Heart left ventricle (tissue), 16 donors: ENCODE data around the gene CACNA2D3. TPM values are rescaled to one million over a fixed set of nuclear protein-coding genes. Genes with fewer than 3 reads are reported as not detected.
A peak's percentile ranks its signal among the peaks of the same experiment; 100 is the strongest.

Source experiments
- ATAC-seq, 4 donors: fragments of 200-7000 bp; cut with Tn5 transposase; one replicate each; pipeline ENCODE4 v1.9.1; 2020 to 2022; ENCODE audit warnings: moderate library complexity in 4 of 4, mild to moderate bottlenecking in 3 of 4, moderate number of reproducible peaks in 1 of 4
- DNase-seq, 5 donors: peaks; one replicate each; pipeline ENCODE4 v3.0.0-alpha.2; 2020
- H3K27ac ChIP-seq, 12 donors: fragments of 200-600 bp; sonication (generic) in 4 of 12; one replicate each; pipeline versions ENCODE4 v1.5.0 to v1.8.0; 2016 to 2022; ENCODE audit warnings: mild to moderate bottlenecking in 2 of 12
- H3K27me3 ChIP-seq, 9 donors: fragments of 200-600 bp; sonication (generic) in 2 of 9; one replicate each; pipeline versions ENCODE4 v1.5.1 to v1.8.0; 2016 to 2022; ENCODE audit warnings: mild to moderate bottlenecking in 3 of 9
- H3K36me3 ChIP-seq, 9 donors: fragments of 200-600 bp; sonication (generic) in 2 of 9; one replicate each; pipeline versions ENCODE4 v1.5.0 to v1.8.0; 2018 to 2022; ENCODE audit warnings: mild to moderate bottlenecking in 2 of 9
- H3K4me1 ChIP-seq, 12 donors: fragments of 200-600 bp; sonication (generic) in 4 of 12; one replicate each; pipeline versions ENCODE4 v1.5.0 to v1.8.0; 2016 to 2022; ENCODE audit warnings: mild to moderate bottlenecking in 3 of 12
- H3K4me3 ChIP-seq, 12 donors: fragments of 200-600 bp; sonication (generic) in 4 of 12; one replicate each; pipeline versions ENCODE4 v1.5.0 to v1.8.0; 2017 to 2022; ENCODE audit warnings: mild to moderate bottlenecking in 9 of 12, moderate library complexity in 4 of 12
- H3K9me3 ChIP-seq, 12 donors: fragments of 200-600 bp; sonication (generic) in 4 of 12; one replicate each; pipeline versions ENCODE4 v1.5.0 to v1.8.0; 2016 to 2022; ENCODE audit warnings: mild to moderate bottlenecking in 1 of 12
- CTCF ChIP-seq, 12 donors: fragments of 200-600 bp; sonication (generic) in 4 of 12; IDR thresholded peaks; one replicate each; pipeline versions ENCODE4 v1.5.0 to v1.8.0; 2018 to 2022; ENCODE audit warnings: antibody characterized with exemption in 12 of 12, mild to moderate bottlenecking in 5 of 12
- POLR2A ChIP-seq, 2 donors: fragments of 450-650 bp; IDR thresholded peaks; one replicate each; pipeline ENCODE4 v1.6.1; 2017; ENCODE audit warnings: antibody characterized with exemption in 2 of 2, mild to moderate bottlenecking in 2 of 2, moderate library complexity in 2 of 2
- WGBS, 4 donors: extraction: QIAGEN DNeasy Blood & Tissue Kit in 2 of 4; methylation state at CpG; one replicate each; pipeline versions ENCODE4 v1.1.5 to v1.1.7; 2013 to 2018; 5-methylcytosine and 5-hydroxymethylcytosine counted together
- intact Hi-C, 10 donors: fragments of 100-400 bp; cut with DNase I; formaldehyde crosslinking; loops; one replicate each; pipeline versions ENCODE4 v1.11.1 to v1.14.2; 2022
- polyA plus RNA-seq, 2 donors: library from polyadenylated mRNA; stranded (reverse); fragments of 200-250 nt; gene quantifications; one replicate each; pipeline ENCODE4 v1.2.3, GENCODE V29; 2013
- total RNA-seq, 9 donors: library from RNA; depleted of rRNA in 2 of 9; stranded (reverse); fragments of >200 nt in 2 of 9; fragmentation: NEBNext Ultra II Directional in 3 of 9; extraction: Animal tissue kit (Norgen Biotek cat#: 25700) in 3 of 9; gene quantifications; one replicate each; pipeline versions ENCODE4 v1.1.0 to v1.2.4, GENCODE V29; 2016 to 2023
- donor health status: ischemic (EF 13 %, LVEDD 7.1; RV severe dilation, severe dysfunction).
- donor health status: healthy with polysubstance abuse.
- donor health status: DM: no; HTN: yes; CAD: no.
- donor health status: DM: no; HTN: no; CAD: no.
- donor health status: ischemic (EF 25% LVEDD 6.9; RV normal size, moderate dysfunction).
- donor health status: ischemic (EF 25% LVEDD 5.7; RV mildly dilated, moderate dysfunction).
- donor health status: healthy.
- donor health status: DM: yes; HTN: yes; CAD: no.
- donor health status: ischemic (EF 35%, LVEDD 5.7; RV mildly dilated, moderate dysfunction).
- donor health status: nonischemic (EF 11% LVEDD 7.7; RV severe dilation, severe dysfunction).
- donor health status: DM: yes; HTN: yes; CAD: no.
- donor health status: PGD.
- donor health status: ischemic (EF 29% LVEDD 5.4; RV normal size, mild dysfunction).
- donor health status: nonischemic (EF 23%, LVEDD 6.1; RV moderate dilation, normal function).

CACNA2D3 gene
- total and polyA plus RNA-seq, 11 donors = 0.17 to 25.1 (median 12.8) TPM

- intact Hi-C loops = loop anchor here in 7 of 10 donors (5.0 to 10.0 kb wide), 8 partner anchors 225 to 1305 kb away; partner anchors contain the start of gene WNT5A (in 1 of the 7)
- TF ChIP-seq POLR2A (IDR thresholded peaks at IDR 0.05) (no peak), CTCF (IDR thresholded peaks at IDR 0.05) (no peak)
- 84 to 96% (median 92%) methylated on average over 4 of the region's 4 CpGs for WGBS, 4 donors
- no peak overlapping the region for H3K4me3 ChIP-seq
- H3K9me3 ChIP-seq = no peaks in the 10 kb centered on the region
- H3K27me3 ChIP-seq = peaks cover 0 to 8% (median 0%) of the 10 kb centered on the region in 9 donors
- ATAC-seq (no peak), DNase-seq (no peak)
- no peaks in the 10 kb centered on the region for H3K36me3 ChIP-seq
- H3K4me1 ChIP-seq = peaks cover 0 to 16% (median 2%) of the 10 kb centered on the region in 12 donors
- no peak overlapping the region for H3K27ac ChIP-seq
Measured at GRCh38 chr3:54949491-54950044, 827.2 kb downstream of the CACNA2D3 start.

- intact Hi-C loops = loop anchor here in 7 of 10 donors (5.0 to 10.0 kb wide), 8 partner anchors 224 to 1304 kb away; partner anchors contain the start of gene WNT5A (in 1 of the 7)
- no peak overlapping the region for H3K27ac ChIP-seq
Measured at GRCh38 chr3:54950391-54951003, 828.1 kb downstream of the CACNA2D3 start.

GRCh38 chr3:54951405-54951804, 829.1 kb downstream of the CACNA2D3 start:
- Histone ChIP-seq H3K9me3 (no peaks in the 10 kb centered on the region), H3K4me3 (no peak overlapping the region)
- intact Hi-C loops = loop anchor here in 7 of 10 donors (5.0 to 10.0 kb wide), 8 partner anchors 223 to 1303 kb away; partner anchors contain the start of gene WNT5A (in 1 of the 7)

More at GRCh38 chr3:54950391-54951003, 828.1 kb downstream of the CACNA2D3 start:
- Histone ChIP-seq H3K36me3 (no peaks in the 10 kb centered on the region), H3K9me3 (no peaks in the 10 kb centered on the region), H3K27me3 (peaks cover 0 to under 1% (median 0%) of the 10 kb centered on the region in 9 donors), H3K4me1 (peaks cover 0 to 16% (median 2%) of the 10 kb centered on the region in 12 donors), H3K4me3 (no peak overlapping the region)
- no peak for DNase-seq
- 23 to 30% (median 26%) methylated on average over 7 of the region's 7 CpGs for WGBS, 4 donors
- peak in 1 of 4 donors; percentile 16 for ATAC-seq
- no peak for TF ChIP-seq CTCF (IDR thresholded peaks at IDR 0.05)
- TF ChIP-seq POLR2A (IDR thresholded peaks at IDR 0.05) = no peak

More at GRCh38 chr3:54951405-54951804, 829.1 kb downstream of the CACNA2D3 start:
- Histone ChIP-seq H3K4me1 (peaks cover 0 to 16% (median 2%) of the 10 kb centered on the region in 12 donors), H3K27me3 (no peaks in the 10 kb centered on the region), H3K27ac (no peak overlapping the region), H3K36me3 (no peaks in the 10 kb centered on the region)
- ATAC-seq (peak; percentile 93 to 100 (median 98)), DNase-seq (peak; percentile 70 to 87 (median 84))
- 21 to 35% (median 26%) methylated on average over 8 of the region's 8 CpGs for WGBS, 4 donors
- TF ChIP-seq CTCF (IDR thresholded peaks at IDR 0.05) (peak; percentile 47 to 71 (median 60)), POLR2A (IDR thresholded peaks at IDR 0.05) (no peak)
